Measurements from ENCODE around the gene DTX3L.

DNA sequence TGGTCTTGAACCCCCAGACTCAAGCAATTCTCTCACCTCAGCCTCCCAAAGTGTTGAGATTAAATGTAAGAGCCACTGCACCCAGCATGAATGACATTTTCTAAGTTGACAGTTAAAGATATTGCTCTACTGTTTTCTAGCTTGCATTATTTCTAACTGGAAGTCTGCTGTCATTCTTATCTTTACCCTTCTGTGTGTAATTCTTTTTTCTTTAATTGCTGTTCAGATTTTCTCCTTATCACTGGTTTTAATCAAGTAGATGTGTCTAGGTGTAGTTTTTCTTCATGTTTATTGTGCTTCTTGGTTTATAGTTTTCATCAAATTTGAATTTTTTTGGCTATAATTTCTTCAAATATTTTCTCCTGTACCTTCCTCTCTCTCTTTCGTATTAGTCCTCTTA is 18.3 kb downstream of the DTX3L start:
- TF ChIP-seq CTCF (IDR thresholded peaks at IDR 0.05) (no peak), POLR2A (IDR thresholded peaks at IDR 0.05) (no peak), EP300 (IDR thresholded peaks at IDR 0.05) (no peak)
